RWPE1 (cell line): ENCODE data around the gene ZC3H13.

Experiments used
- CTCF ChIA-PET: fragments of 350-600 bp; sonication (Branson Sonifier 250); formaldehyde crosslinking; extraction: SDS; loops from one replicate; lab custom pipeline; 2021; lab: Yijun Ruan, JAX
- POLR2A ChIA-PET: fragments of 400-600 bp; formaldehyde crosslinking; extraction: SDS; loops from one replicate; lab custom pipeline; 2020; ENCODE audit warnings: antibody characterized with exemption; ENCODE audit not compliant: low non-redundant PET; lab: Yijun Ruan, JAX
- DNase-seq: peaks from one replicate; pipeline ENCODE4 v3.0.0; 2012; ENCODE audit warnings: low spot score
- H3K27ac ChIP-seq: fragments of 450-650 bp; 2 replicates; pipeline ENCODE4 v1.5.1; 2017
- CTCF ChIP-seq: fragments of 450-650 bp; conservative IDR thresholded peaks from 2 replicates; pipeline ENCODE4 v1.5.1; 2017; ENCODE audit warnings: low read depth, mild to moderate bottlenecking

ZC3H13 gene

GRCh38 chr13:46071590-46072249 lies 19.2 kb upstream of the ZC3H13 start:
- DNase-seq = no peak

GRCh38 chr13:46063292-46063691 lies 10.7 kb upstream of the ZC3H13 start:
- ChIA-PET POLR2A (no interaction called here), CTCF (interaction anchor here (0.6 kb wide), 1 partner anchor 39 kb away, joined by 3 read pairs; no protein-coding TSS in a partner anchor)
- no peak for DNase-seq
- no peak overlapping the region for H3K27ac ChIP-seq
- TF ChIP-seq CTCF = no peak

More at GRCh38 chr13:46071590-46072249, 19.2 kb upstream of the ZC3H13 start:
- ChIA-PET POLR2A (no interaction called here), CTCF (no interaction called here)
- no peak overlapping the region for H3K27ac ChIP-seq
- TF ChIP-seq CTCF = no peak

- ChIA-PET CTCF (interaction anchor here (0.6 kb wide), 1 partner anchor 250 kb away, joined by 5 read pairs; no protein-coding TSS in a partner anchor), POLR2A (interaction anchor here (0.7 kb wide), 1 partner anchor 10 kb away, joined by 3 read pairs; the partner anchor contains the start of gene ZC3H13)
- peak; percentile 75 for DNase-seq
- TF ChIP-seq CTCF = no peak
- no peak overlapping the region for H3K27ac ChIP-seq
These were observed 9.6 kb upstream of the ZC3H13 start for GRCh38 chr13:46062185-46062584.

- no peak for DNase-seq
- POLR2A ChIA-PET = no interaction called here
- CTCF ChIA-PET = interaction anchor here (0.9 kb wide), 1 partner anchor 11 kb away, joined by 4 read pairs; no protein-coding TSS in a partner anchor
- H3K27ac ChIP-seq = no peak overlapping the region
- TF ChIP-seq CTCF = no peak
These were observed 6.9 kb upstream of the ZC3H13 start for GRCh38 chr13:46059405-46059804.

GRCh38 chr13:46058268-46058667 lies 5.7 kb upstream of the ZC3H13 start:
- H3K27ac ChIP-seq = no peak overlapping the region
- ChIA-PET POLR2A (no interaction called here), CTCF (no interaction called here)
- no peak for DNase-seq
- TF ChIP-seq CTCF = no peak

- no peak for DNase-seq
- ChIA-PET CTCF (interaction anchor here (0.7 kb wide), 1 partner anchor 60 kb away, joined by 6 read pairs; no protein-coding TSS in a partner anchor), POLR2A (no interaction called here)
- H3K27ac ChIP-seq = no peak overlapping the region
- no peak for TF ChIP-seq CTCF
These were observed 4.9 kb upstream of the ZC3H13 start for GRCh38 chr13:46057256-46058015.
